NCI-H2227 (cell line): Measurements from ENCODE around the gene SACM1L.
A peak's percentile ranks its signal among the peaks of the same experiment; 100 is the strongest.
"Not testable (repeated sequence)": the region's sequence is repeated elsewhere in the genome, so short reads cannot be mapped to it uniquely, and the experiment has no call there.

Experiments used
- DNase-seq: peaks from one replicate; lab custom pipeline; 2025; ENCODE audit not compliant: unreplicated experiment; lab: John Stamatoyannopoulos, UW

Gene SACM1L

GRCh38 chr3:45737234-45737633 is 48.0 kb downstream of the SACM1L start:
- no peak for DNase-seq

GRCh38 chr3:45739991-45740390 is 50.8 kb downstream of the SACM1L start:
- no peak for DNase-seq

GRCh38 chr3:45741247-45741646 is 52.1 kb downstream of the SACM1L start:
- no peak for DNase-seq

- DNase-seq = no peak
Observed at GRCh38 chr3:45741742-45742460, 52.7 kb downstream of the SACM1L start.

GRCh38 chr3:45742461-45743089 is 53.4 kb downstream of the SACM1L start:
- no peak for DNase-seq

GRCh38 chr3:45746165-45746776 is 57.1 kb downstream of the SACM1L start:
- no peak for DNase-seq

- no peak for DNase-seq
Observed at GRCh38 chr3:45746777-45747622, 57.8 kb downstream of the SACM1L start.

GRCh38 chr3:45748068-45748467 is 58.9 kb downstream of the SACM1L start:
- no peak for DNase-seq

GRCh38 chr3:45749036-45749600 is 59.9 kb downstream of the SACM1L start:
- DNase-seq = not testable (repeated sequence)

GRCh38 chr3:45749880-45750279 is 60.7 kb downstream of the SACM1L start:
- DNase-seq = no peak

GRCh38 chr3:45751537-45752242 is 62.5 kb downstream of the SACM1L start:
- DNase-seq = no peak

- DNase-seq = no peak
Observed at GRCh38 chr3:45753095-45753494, 63.9 kb downstream of the SACM1L start.

GRCh38 chr3:45754461-45754860 is 65.3 kb downstream of the SACM1L start:
- DNase-seq = no peak

- no peak for DNase-seq
Observed at GRCh38 chr3:45756055-45756454, 66.9 kb downstream of the SACM1L start.

GRCh38 chr3:45757141-45757540 is 67.9 kb downstream of the SACM1L start:
- DNase-seq = not testable (repeated sequence)

GRCh38 chr3:45758871-45759270 is 69.7 kb downstream of the SACM1L start:
- DNase-seq = no peak

GRCh38 chr3:45759851-45760250 is 70.7 kb downstream of the SACM1L start:
- no peak for DNase-seq

GRCh38 chr3:45760878-45761711 is 71.9 kb downstream of the SACM1L start:
- peak; percentile 48 for DNase-seq

- no peak for DNase-seq
Observed at GRCh38 chr3:45761831-45762230, 72.6 kb downstream of the SACM1L start.
